Bronchial epithelial cell (primary cell): Measurements from ENCODE around the gene CSNK1E. TPM values are rescaled to one million over a fixed set of nuclear protein-coding genes. Genes with fewer than 3 reads are reported as not detected.

Experiments used
- DNase-seq: peaks from one replicate; pipeline ENCODE4 v3.0.0-alpha.2; 2010; ENCODE audit warnings: low read depth
- FAIRE-seq: peaks from 2 replicates; lab custom pipeline; 2011; peaks lifted over from hg19 to GRCh38; lab: Jason Lieb, UNC
- H3K27me3 ChIP-seq: 2 replicates; pipeline ENCODE4 v1.5.1; 2011; ENCODE audit warnings: low read length; ENCODE audit not compliant: control insufficient read depth, insufficient read depth
- H3K36me3 ChIP-seq: 2 replicates; pipeline ENCODE4 v1.5.1; 2011; ENCODE audit warnings: low read length; ENCODE audit not compliant: control insufficient read depth, insufficient read depth
- H3K4me3 ChIP-seq: 2 replicates; pipeline ENCODE4 v1.5.1; 2011; ENCODE audit warnings: mild to moderate bottlenecking, low read depth, low read length, control low read depth
- total RNA-seq: library from RNA; depleted of rRNA; stranded (reverse); fragments of >200 nt; gene quantifications from 2 replicates; pipeline ENCODE4 v1.2.1, GENCODE V29; 2014
- TF ChIP-seq, protein P1 (sequence below): IDR thresholded peaks from 2 replicates; pipeline ENCODE4 v1.5.1; 2011; ENCODE audit warnings: mild to moderate bottlenecking, moderate library complexity, low read length, control low read depth, inconsistent platforms; ENCODE audit not compliant: insufficient read depth, severe bottlenecking

Gene CSNK1E
- total RNA-seq, 1 donor from 2014 or later: 181 TPM

DNA sequence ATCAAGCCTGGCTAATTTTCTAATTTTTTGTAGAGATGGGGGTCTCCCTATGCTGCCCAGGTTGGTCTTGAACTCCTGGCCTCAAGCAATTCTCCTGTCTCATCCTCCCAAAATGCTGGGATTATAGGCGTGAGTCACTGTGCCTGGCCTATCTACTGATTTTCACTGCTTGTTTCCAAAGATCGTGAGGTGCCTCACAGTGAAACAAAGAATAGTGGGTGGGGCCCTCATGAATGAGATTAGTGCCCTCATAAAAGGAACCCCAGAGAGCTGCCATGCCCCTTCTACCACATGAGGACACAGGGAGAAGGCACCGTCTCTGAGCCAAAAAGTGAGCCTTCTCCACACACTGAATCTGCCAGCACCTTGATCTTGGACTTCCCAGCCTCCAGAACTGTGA, 67.9 kb downstream of the CSNK1E start:
- DNase-seq (no peak), FAIRE-seq (no peak)
- TF ChIP-seq, protein P1, sequence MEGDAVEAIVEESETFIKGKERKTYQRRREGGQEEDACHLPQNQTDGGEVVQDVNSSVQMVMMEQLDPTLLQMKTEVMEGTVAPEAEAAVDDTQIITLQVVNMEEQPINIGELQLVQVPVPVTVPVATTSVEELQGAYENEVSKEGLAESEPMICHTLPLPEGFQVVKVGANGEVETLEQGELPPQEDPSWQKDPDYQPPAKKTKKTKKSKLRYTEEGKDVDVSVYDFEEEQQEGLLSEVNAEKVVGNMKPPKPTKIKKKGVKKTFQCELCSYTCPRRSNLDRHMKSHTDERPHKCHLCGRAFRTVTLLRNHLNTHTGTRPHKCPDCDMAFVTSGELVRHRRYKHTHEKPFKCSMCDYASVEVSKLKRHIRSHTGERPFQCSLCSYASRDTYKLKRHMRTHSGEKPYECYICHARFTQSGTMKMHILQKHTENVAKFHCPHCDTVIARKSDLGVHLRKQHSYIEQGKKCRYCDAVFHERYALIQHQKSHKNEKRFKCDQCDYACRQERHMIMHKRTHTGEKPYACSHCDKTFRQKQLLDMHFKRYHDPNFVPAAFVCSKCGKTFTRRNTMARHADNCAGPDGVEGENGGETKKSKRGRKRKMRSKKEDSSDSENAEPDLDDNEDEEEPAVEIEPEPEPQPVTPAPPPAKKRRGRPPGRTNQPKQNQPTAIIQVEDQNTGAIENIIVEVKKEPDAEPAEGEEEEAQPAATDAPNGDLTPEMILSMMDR: no peak
- H3K4me3 ChIP-seq: no peak overlapping the region
- H3K27me3 ChIP-seq: no peaks in the 10 kb centered on the region
- peaks cover 17% of the 10 kb centered on the region for H3K36me3 ChIP-seq

- DNase-seq: no peak
- no peak for FAIRE-seq
- TF ChIP-seq, protein P1: no peak
- Histone ChIP-seq H3K27me3 (no peaks in the 10 kb centered on the region), H3K36me3 (peaks cover 17% of the 10 kb centered on the region), H3K4me3 (no peak overlapping the region)
Observed at GRCh38 chr22:38248280-38248679, 69.0 kb downstream of the CSNK1E start.

GRCh38 chr22:38247713-38248112, 69.5 kb downstream of the CSNK1E start:
- H3K4me3 ChIP-seq: no peak overlapping the region
- FAIRE-seq (no peak), DNase-seq (no peak)
- TF ChIP-seq, protein P1: no peak
- H3K27me3 ChIP-seq: no peaks in the 10 kb centered on the region
- H3K36me3 ChIP-seq: peaks cover 17% of the 10 kb centered on the region

GRCh38 chr22:38246692-38247091, 70.5 kb downstream of the CSNK1E start:
- H3K4me3 ChIP-seq: no peak overlapping the region
- TF ChIP-seq, protein P1: no peak
- DNase-seq (no peak), FAIRE-seq (no peak)
- H3K27me3 ChIP-seq: no peaks in the 10 kb centered on the region
- peaks cover 15% of the 10 kb centered on the region for H3K36me3 ChIP-seq

DNA sequence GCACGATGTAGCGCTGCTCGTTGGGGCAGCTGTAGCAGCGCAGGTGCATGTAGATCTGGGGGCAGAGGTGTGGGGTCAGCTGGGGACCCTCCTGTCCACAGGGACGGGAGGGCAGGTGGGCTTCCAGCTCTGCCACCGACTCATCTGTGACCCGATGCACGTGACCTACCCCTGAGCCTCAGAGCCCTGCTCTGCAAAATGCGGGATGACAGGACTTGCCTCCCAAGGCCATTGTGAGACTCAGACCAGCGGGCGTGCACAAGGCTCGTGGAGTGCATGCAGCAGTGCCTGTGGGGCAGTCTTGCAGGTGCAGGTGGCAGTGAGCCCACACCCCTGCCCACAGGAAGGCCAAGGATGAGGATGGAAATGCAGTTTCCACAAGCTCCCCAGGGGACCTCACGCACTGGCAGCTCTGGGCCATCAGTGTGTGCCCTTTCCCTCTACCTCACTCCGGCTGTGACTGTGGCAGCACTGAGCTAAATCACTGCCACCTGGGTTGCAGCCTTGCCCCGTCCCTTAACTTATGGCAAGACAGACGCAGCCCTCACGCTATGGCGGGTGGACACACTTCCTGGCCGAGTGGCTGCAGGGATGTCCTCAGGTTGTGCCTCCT, 71.1 kb downstream of the CSNK1E start:
- no peak for FAIRE-seq

More for the DNA sequence above, 71.1 kb downstream of the CSNK1E start:
- TF ChIP-seq, protein P1: no peak
- no peaks in the 10 kb centered on the region for H3K27me3 ChIP-seq
- no peak overlapping the region for H3K4me3 ChIP-seq
- H3K36me3 ChIP-seq: peaks cover 13% of the 10 kb centered on the region
- no peak for DNase-seq
